Measurements from ENCODE around the gene EPB41. TPM values are rescaled to one million over a fixed set of nuclear protein-coding genes. Genes with fewer than 3 reads are reported as not detected.

EPB41 gene
- total and polyA plus RNA-seq, 2 of the 8 experiments (the other 6 are each of a cell fraction or from before 2014, with no cell fraction given), result 36.7 to 109 TPM

DNA sequence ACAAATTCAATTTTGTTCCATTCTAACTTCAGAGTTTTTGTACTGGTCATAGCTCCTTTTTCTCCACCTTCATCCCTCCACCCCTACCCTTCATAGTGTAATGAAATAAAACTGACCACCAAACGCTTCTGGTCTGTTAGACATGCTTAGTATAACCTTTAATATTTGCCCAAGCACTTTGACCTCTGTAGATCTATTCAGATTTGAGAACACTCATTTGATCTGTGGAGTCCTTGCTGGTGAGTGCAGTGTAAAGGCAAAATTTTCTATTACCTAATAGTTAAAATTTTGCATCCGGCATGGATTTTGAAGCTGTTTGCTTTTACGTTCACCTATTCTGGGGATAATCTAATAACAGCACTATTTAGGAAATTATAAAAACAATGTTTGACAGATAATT, 168.2 kb downstream of the EPB41 start:
- ChIA-PET CTCF (ENCODE audit: partially characterized antibody) (interaction anchor here (0.7 to 1.9 kb wide), 5 partner anchors 30 to 200 kb away, joined by 3 to 7 read pairs (median 4); no protein-coding TSS in a partner anchor), POLR2A (ENCODE audit: partially characterized antibody) (interaction anchor here (0.7 to 2.4 kb wide), 3 partner anchors 11 to 168 kb away, joined by 3 to 8 read pairs (median 3); partner anchors contain the start of gene EPB41)
- H4K91ac ChIP-seq (replicated peaks; ENCODE audit: insufficient read length, low read length), result no peak overlapping the region
- H3K27me3 ChIP-seq (replicated peaks in 1 of 4; ENCODE audit: control insufficient read depth in 3 of 4, extremely low read depth in 1 of 4, insufficient read depth in 3 of 4, low read length in 3 of 4), result no peaks in the 10 kb centered on the region
- no peak overlapping the region for H3K4me3 ChIP-seq (ENCODE audit: extremely low read depth in 1 of 4, insufficient read depth in 2 of 4, low read depth in 3 of 4, low read length in 4 of 4)
- H2BK12ac ChIP-seq (ENCODE audit: low read depth, low read length), result no peak overlapping the region
- DNase-seq (ENCODE audit: low read depth in 1 of 2, low spot score in 2 of 2), result no peak
- no peak overlapping the region for H2AFZ ChIP-seq (ENCODE audit: low read length)
- H3K56ac ChIP-seq (replicated peaks; ENCODE audit: insufficient read length, low read depth, low read length), result no peak overlapping the region
- H4K5ac ChIP-seq (ENCODE audit: insufficient read length, low read depth, low read length), result no peak overlapping the region
- H3K27ac ChIP-seq (ENCODE audit: low read depth, low read length), result no peak overlapping the region
- no peak overlapping the region for H3K18ac ChIP-seq (ENCODE audit: extremely low read depth, low read length)
- H2BK120ac ChIP-seq (replicated peaks; ENCODE audit: low read depth, low read length), result no peak overlapping the region
- H3K9me3 ChIP-seq (ENCODE audit: insufficient read depth in 2 of 2, low read depth in 1 of 2, low read length in 1 of 2), result no peaks in the 10 kb centered on the region
- no peaks in the 10 kb centered on the region for H3K79me1 ChIP-seq (ENCODE audit: low read depth, low read length)
- no peak overlapping the region for H4K8ac ChIP-seq (ENCODE audit: extremely low read depth, insufficient read depth, low read length)
- H3K9ac ChIP-seq (replicated peaks in 1 of 4; ENCODE audit: extremely low read depth in 1 of 4, low read depth in 3 of 4, low read length in 3 of 4), result no peak overlapping the region
- no peak overlapping the region for H3K14ac ChIP-seq (ENCODE audit: insufficient read length)
- no peak overlapping the region for H3K23ac ChIP-seq (ENCODE audit: insufficient read length)
- 95% methylated on average over 3 of the region's 3 CpGs; no CpG with 5 or more reads in 1 of the 2 experiments for WGBS, 2 experiments (ENCODE audit: extremely low coverage in 1 of 2, insufficient coverage in 1 of 2, insufficient read length in 1 of 2, insufficient replicate concordance in 2 of 2, low coverage in 1 of 2, low lambda C conversion rate in 2 of 2, missing lambda C conversion rate in 1 of 2)
- no peaks in the 10 kb centered on the region for H3K23me2 ChIP-seq (ENCODE audit: low read depth, low read length)
- no peaks in the 10 kb centered on the region for H3K36me3 ChIP-seq (ENCODE audit: control insufficient read depth in 2 of 4, insufficient read depth in 4 of 4, low read length in 3 of 4)
- no peak for FAIRE-seq
- no peaks in the 10 kb centered on the region for H3K4me1 ChIP-seq (replicated peaks in 1 of 4; ENCODE audit: control insufficient read depth in 3 of 4, insufficient read depth in 4 of 4, low read length in 3 of 4)
- H2AK5ac ChIP-seq (ENCODE audit: low read depth, low read length), result no peak overlapping the region
- no peak overlapping the region for H2BK15ac ChIP-seq (ENCODE audit: low read length)
- H2BK5ac ChIP-seq (ENCODE audit: low read depth, low read length), result no peak overlapping the region
- no peak overlapping the region for H3K4me2 ChIP-seq (ENCODE audit: insufficient read depth in 1 of 2, low read depth in 2 of 2, low read length in 2 of 2)
- no peak overlapping the region for H2BK20ac ChIP-seq (ENCODE audit: low read length)
- H4K20me1 ChIP-seq (replicated peaks in 1 of 2; ENCODE audit: control insufficient read depth in 1 of 2, insufficient read depth in 2 of 2, low read length in 2 of 2), result no peaks in the 10 kb centered on the region
- no peaks in the 10 kb centered on the region for H3K79me2 ChIP-seq (ENCODE audit: control insufficient read depth in 1 of 2, insufficient read depth in 2 of 2, low read length in 2 of 2)
- H3K4ac ChIP-seq (replicated peaks; ENCODE audit: insufficient read length, low read depth, low read length), result no peak overlapping the region
- TF ChIP-seq BRCA1 (IDR thresholded peaks at IDR 0.05; ENCODE audit: low read depth, low read length) (no peak), ZNF274 (IDR thresholded peaks at IDR 0.05; ENCODE audit: borderline replicate concordance, extremely low read depth, low read length) (no peak), SAP30 (IDR thresholded peaks at IDR 0.05; ENCODE audit: insufficient read depth, insufficient replicate concordance, low read length) (no peak), EZH2 (IDR thresholded peaks at IDR 0.05; ENCODE audit: low read depth, low read length, severe bottlenecking) (no peak), KDM4A (IDR thresholded peaks at IDR 0.05; ENCODE audit: low read depth, low read length, severe bottlenecking) (no peak), YY1 (IDR thresholded peaks at IDR 0.05; ENCODE audit: low read depth, low read length) (no peak), EGR1 (IDR thresholded peaks at IDR 0.05; ENCODE audit: borderline replicate concordance, low read depth, low read length) (no peak), BACH1 (IDR thresholded peaks at IDR 0.05; ENCODE audit: low read length) (no peak), CBX5 (IDR thresholded peaks at IDR 0.05; ENCODE audit: low read depth, low read length) (no peak), NRF1 (IDR thresholded peaks at IDR 0.05; ENCODE audit: low read depth, low read length) (no peak)
- TF ChIP-seq, protein P1, sequence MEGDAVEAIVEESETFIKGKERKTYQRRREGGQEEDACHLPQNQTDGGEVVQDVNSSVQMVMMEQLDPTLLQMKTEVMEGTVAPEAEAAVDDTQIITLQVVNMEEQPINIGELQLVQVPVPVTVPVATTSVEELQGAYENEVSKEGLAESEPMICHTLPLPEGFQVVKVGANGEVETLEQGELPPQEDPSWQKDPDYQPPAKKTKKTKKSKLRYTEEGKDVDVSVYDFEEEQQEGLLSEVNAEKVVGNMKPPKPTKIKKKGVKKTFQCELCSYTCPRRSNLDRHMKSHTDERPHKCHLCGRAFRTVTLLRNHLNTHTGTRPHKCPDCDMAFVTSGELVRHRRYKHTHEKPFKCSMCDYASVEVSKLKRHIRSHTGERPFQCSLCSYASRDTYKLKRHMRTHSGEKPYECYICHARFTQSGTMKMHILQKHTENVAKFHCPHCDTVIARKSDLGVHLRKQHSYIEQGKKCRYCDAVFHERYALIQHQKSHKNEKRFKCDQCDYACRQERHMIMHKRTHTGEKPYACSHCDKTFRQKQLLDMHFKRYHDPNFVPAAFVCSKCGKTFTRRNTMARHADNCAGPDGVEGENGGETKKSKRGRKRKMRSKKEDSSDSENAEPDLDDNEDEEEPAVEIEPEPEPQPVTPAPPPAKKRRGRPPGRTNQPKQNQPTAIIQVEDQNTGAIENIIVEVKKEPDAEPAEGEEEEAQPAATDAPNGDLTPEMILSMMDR (IDR thresholded peaks at IDR 0.05; ENCODE audit: control extremely low read depth in 1 of 3, insufficient read depth in 1 of 3, low read depth in 1 of 3, low read length in 3 of 3), result no peak
